ENCODE data around the gene RSPO1.

DNA sequence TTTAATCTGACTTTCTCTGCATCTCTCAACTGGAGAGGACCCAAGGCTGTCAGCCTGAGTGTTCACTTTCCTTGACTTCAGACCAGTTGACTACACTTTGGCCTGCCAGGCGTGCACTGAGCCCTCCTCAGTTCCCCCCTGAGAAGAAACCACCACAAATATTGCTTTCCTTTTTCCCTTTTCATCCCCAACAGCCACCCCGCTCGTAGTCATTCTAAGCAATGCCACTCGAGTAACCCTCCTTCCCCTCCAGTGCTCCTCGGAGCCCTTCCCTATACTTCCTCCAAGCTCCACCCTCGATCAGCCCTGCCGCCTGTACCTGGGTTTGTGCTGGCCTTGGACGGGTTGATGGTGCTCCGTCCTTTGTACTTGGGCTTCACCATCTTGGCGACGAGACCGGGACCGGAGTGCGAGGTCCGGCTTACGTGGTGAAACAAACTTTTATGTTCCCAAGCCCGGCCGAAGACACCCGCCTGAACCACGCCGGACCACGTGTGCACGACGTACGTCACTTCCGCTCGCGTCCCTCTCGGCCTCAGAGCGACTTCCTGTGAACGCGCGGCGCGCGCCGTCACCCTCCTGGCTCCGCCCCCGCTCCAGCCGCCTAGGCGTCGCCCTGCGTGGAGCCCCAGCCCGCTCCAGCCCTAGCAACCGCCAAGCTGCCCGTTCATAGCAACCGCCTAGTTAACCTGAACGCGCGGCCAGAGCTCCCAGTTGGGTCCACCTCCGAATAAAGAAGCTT, 39.1 kb downstream of the RSPO1 start, which contains the start of gene GNL2:
- no peak for TF ChIP-seq CTCF (IDR thresholded peaks at IDR 0.05)
- no peak for TF ChIP-seq EZH2 (IDR thresholded peaks at IDR 0.05; ENCODE audit: borderline replicate concordance, insufficient read depth, low read depth, low read length, poor library complexity, severe bottlenecking)

Data from B cell (primary cell).